H9 (cell line): ENCODE measurements around the gene FXYD6. TPM values are rescaled to one million over a fixed set of nuclear protein-coding genes. Genes with fewer than 3 reads are reported as not detected.
"Not testable (repeated sequence)": the region's sequence is repeated elsewhere in the genome, so short reads cannot be mapped to it uniquely, and the experiment has no call there.

Source experiments
- DNase-seq: peaks from one replicate; pipeline ENCODE4 v3.0.0-alpha.2; 2017
- H2AFZ ChIP-seq: one replicate; pipeline ENCODE4 v1.6.1; 2013; ENCODE audit warnings: mild to moderate bottlenecking, low read length, control low read depth, moderate library complexity
- H2AK5ac ChIP-seq: 2 replicates; pipeline ENCODE4 v1.6.1; 2013; ENCODE audit warnings: low read length, control low read depth, mixed read lengths; ENCODE audit not compliant: insufficient read length
- H2BK120ac ChIP-seq: one replicate; pipeline ENCODE4 v1.6.1; 2013; ENCODE audit warnings: low read depth, mild to moderate bottlenecking, low read length, control low read depth, inconsistent platforms; ENCODE audit not compliant: poor library complexity, severe bottlenecking
- H2BK12ac ChIP-seq: 2 replicates; pipeline ENCODE4 v1.6.1; 2013; ENCODE audit warnings: low read length, control low read depth, mixed read lengths, low read depth; ENCODE audit not compliant: insufficient read length
- H2BK15ac ChIP-seq: 2 replicates; pipeline ENCODE4 v1.6.1; 2013; ENCODE audit warnings: low read depth, low read length, control low read depth
- H2BK20ac ChIP-seq: one replicate; pipeline ENCODE4 v1.6.1; 2013; ENCODE audit warnings: low read depth, mild to moderate bottlenecking, low read length, control low read depth, inconsistent platforms; ENCODE audit not compliant: poor library complexity, severe bottlenecking
- H2BK5ac ChIP-seq: 2 replicates; pipeline ENCODE4 v1.6.1; 2013; ENCODE audit warnings: low read length, control low read depth, mixed read lengths; ENCODE audit not compliant: insufficient read length
- H3K14ac ChIP-seq: 2 replicates; pipeline ENCODE4 v1.6.1; 2013; ENCODE audit warnings: low read length, control low read depth; ENCODE audit not compliant: insufficient read depth
- H3K18ac ChIP-seq: 2 replicates; pipeline ENCODE4 v1.6.1; 2013; ENCODE audit warnings: low read depth, mild to moderate bottlenecking, mixed read lengths, low read length, control low read depth; ENCODE audit not compliant: insufficient read length
- H3K23ac ChIP-seq: 2 replicates; pipeline ENCODE4 v1.6.1; 2013; ENCODE audit warnings: low read length, control low read depth, mixed read lengths, low read depth; ENCODE audit not compliant: insufficient read length
- H3K23me2 ChIP-seq: 2 replicates; pipeline ENCODE4 v1.6.1; 2013; ENCODE audit warnings: low read depth, mild to moderate bottlenecking, mixed read lengths, low read length, control low read depth; ENCODE audit not compliant: insufficient read length, poor library complexity, severe bottlenecking
- H3K27ac ChIP-seq: 2 replicates; pipeline ENCODE4 v1.5.1; 2013; ENCODE audit warnings: low read length, control low read depth, mixed read lengths, low read depth; ENCODE audit not compliant: insufficient read length
- H3K27me3 ChIP-seq: 2 replicates; pipeline ENCODE4 v1.6.1; 2013; ENCODE audit warnings: low read length, control low read depth, inconsistent platforms; ENCODE audit not compliant: insufficient read depth
- H3K4ac ChIP-seq: 2 replicates; pipeline ENCODE4 v1.6.1; 2013; ENCODE audit warnings: low read depth, mild to moderate bottlenecking, control low read depth, inconsistent platforms, low read length, moderate library complexity
- H3K4me1 ChIP-seq: 2 replicates; pipeline ENCODE4 v1.6.1; 2013; ENCODE audit warnings: low read length, control low read depth, inconsistent platforms; ENCODE audit not compliant: insufficient read depth
- H3K4me2 ChIP-seq: 2 replicates; pipeline ENCODE4 v1.6.1; 2013; ENCODE audit warnings: low read length, control low read depth, mixed read lengths; ENCODE audit not compliant: insufficient read length, insufficient read depth
- H3K56ac ChIP-seq: 2 replicates; pipeline ENCODE4 v1.6.1; 2013; ENCODE audit warnings: low read depth, mild to moderate bottlenecking, mixed read lengths, low read length, control low read depth; ENCODE audit not compliant: insufficient read length
- H3K79me1 ChIP-seq: 2 replicates; pipeline ENCODE4 v1.6.1; 2013; ENCODE audit warnings: low read depth, mild to moderate bottlenecking, moderate library complexity, low read length, control low read depth, inconsistent platforms; ENCODE audit not compliant: insufficient read depth, poor library complexity, severe bottlenecking
- H3K79me2 ChIP-seq: 2 replicates; pipeline ENCODE4 v1.6.1; 2013; ENCODE audit warnings: low read length, control low read depth, inconsistent platforms; ENCODE audit not compliant: insufficient read depth
- H3K9ac ChIP-seq: 2 replicates; pipeline ENCODE4 v1.6.1; 2013; ENCODE audit warnings: low read length, control low read depth, mixed read lengths; ENCODE audit not compliant: insufficient read length; ENCODE audit errors: extremely low read depth
- H3K9me3 ChIP-seq: one replicate; pipeline ENCODE4 v1.6.1; 2013; ENCODE audit warnings: low read depth, low read length, inconsistent platforms; ENCODE audit not compliant: control insufficient read depth
- H3T11ph ChIP-seq: one replicate; pipeline ENCODE4 v1.6.1; 2013; ENCODE audit warnings: mild to moderate bottlenecking, low read length, control low read depth, inconsistent platforms
- H4K20me1 ChIP-seq: one replicate; pipeline ENCODE4 v1.6.1; 2013; ENCODE audit not compliant: control insufficient read depth, insufficient read length, insufficient read depth
- H4K5ac ChIP-seq: 2 replicates; pipeline ENCODE4 v1.6.1; 2013; ENCODE audit warnings: low read depth, mild to moderate bottlenecking, mixed read lengths, low read length, control low read depth; ENCODE audit not compliant: insufficient read length
- H4K8ac ChIP-seq: replicated peaks from 2 replicates; pipeline ENCODE4 v1.6.1; 2013; ENCODE audit warnings: low read length, control low read depth, mixed read lengths, low read depth; ENCODE audit not compliant: insufficient read length
- H4K91ac ChIP-seq: 2 replicates; pipeline ENCODE4 v1.6.1; 2013; ENCODE audit warnings: low read depth, mild to moderate bottlenecking, moderate library complexity, mixed read lengths, low read length, control low read depth; ENCODE audit not compliant: insufficient read length
- H3K27ac Mint-ChIP-seq, 3 experiments: 2 replicates in 2 of 3; 3 replicates in 1 of 3; pipeline ENCODE4 v1.8.0; 2020 to 2021; ENCODE audit warnings: mixed read lengths in 3 of 3, mild to moderate bottlenecking in 1 of 3, moderate library complexity in 1 of 3
- H3K27me3 Mint-ChIP-seq: 2 replicates; pipeline ENCODE4 v1.8.0; 2021; ENCODE audit warnings: low read depth, mild to moderate bottlenecking, moderate library complexity, mixed read lengths
- H3K36me3 Mint-ChIP-seq, 3 experiments: 2 replicates in 2 of 3; 3 replicates in 1 of 3; pipeline ENCODE4 v1.8.0; 2020 to 2021; ENCODE audit warnings: low read depth in 3 of 3, mixed read lengths in 3 of 3; ENCODE audit not compliant: insufficient read depth in 1 of 3
- H3K4me1 Mint-ChIP-seq, 2 experiments: 2 replicates each; pipeline ENCODE4 v1.8.0; 2020; ENCODE audit warnings: mixed read lengths in 2 of 2
- H3K4me3 Mint-ChIP-seq, 2 experiments: 2 replicates in 1 of 2; 3 replicates in 1 of 2; pipeline ENCODE4 v1.8.0; 2020 to 2021; ENCODE audit warnings: mild to moderate bottlenecking in 2 of 2, mixed read lengths in 2 of 2, moderate library complexity in 1 of 2
- H3K9me3 Mint-ChIP-seq, 2 experiments: 2 replicates in 1 of 2; 3 replicates in 1 of 2; pipeline ENCODE4 v1.8.0; 2020; ENCODE audit warnings: mild to moderate bottlenecking in 2 of 2, mixed read lengths in 2 of 2, moderate library complexity in 1 of 2
- WGBS: extraction: QIAGEN DNeasy Blood & Tissue Kit; methylation state at CpG from one replicate; pipeline ENCODE4 v1.1.7; 2013; ENCODE audit warnings: missing lambda C conversion rate, low lambda C conversion rate, mixed read lengths; ENCODE audit not compliant: insufficient read length; ENCODE audit errors: extremely low coverage; 5-methylcytosine and 5-hydroxymethylcytosine counted together
- total RNA-seq: library from RNA; stranded (reverse); gene quantifications from 2 replicates; pipeline ENCODE4 v1.2.1, GENCODE V29; 2021
- TF ChIP-seq, protein P1 (sequence below): fragments of 200-600 bp; sonication (generic); conservative IDR thresholded peaks from 3 replicates; pipeline ENCODE4 v1.8.0; 2021; ENCODE audit warnings: antibody characterized with exemption, mild to moderate bottlenecking

FXYD6 gene
- total RNA-seq, 1 experiment from 2014 or later, result 18.3 TPM

DNA sequence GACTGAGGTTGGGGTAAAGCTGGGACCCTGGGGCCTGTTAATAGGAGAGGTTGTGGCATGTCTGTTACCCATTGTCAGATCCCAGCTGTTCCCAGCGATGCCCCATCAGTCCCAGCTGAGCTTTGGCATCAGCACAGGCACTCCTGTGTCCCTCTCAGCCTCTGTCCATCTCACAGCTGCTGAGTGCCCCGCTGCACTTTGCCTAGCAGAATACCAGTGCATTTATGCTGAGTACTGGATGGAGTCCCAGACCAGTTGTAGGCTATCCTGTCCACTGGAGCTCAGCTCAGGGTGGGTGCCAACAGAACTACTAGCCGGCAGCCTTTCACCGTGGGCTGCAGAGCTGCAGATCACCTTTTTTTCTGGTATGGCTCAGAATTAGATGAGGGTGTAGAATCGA is 9.9 kb downstream of the FXYD6 start:
- Histone ChIP-seq H3K23me2 (no peaks in the 10 kb centered on the region), H4K91ac (no peak overlapping the region), H3K79me2 (no peaks in the 10 kb centered on the region), H4K5ac (no peak overlapping the region), H2AK5ac (no peak overlapping the region), H3K18ac (no peak overlapping the region), H3K27ac (no peak overlapping the region), H2BK120ac (no peak overlapping the region), H3K9me3 (no peaks in the 10 kb centered on the region), H3K23ac (no peak overlapping the region), H4K20me1 (no peaks in the 10 kb centered on the region), H3K4ac (no peak overlapping the region), H2BK5ac (no peak overlapping the region), H3K14ac (no peak overlapping the region), H2AFZ (no peak overlapping the region), H3K4me2 (no peak overlapping the region), H3K4me1 (peaks cover 7% of the 10 kb centered on the region; the same call in 1 of the 2 replicates), H2BK15ac (no peak overlapping the region), H2BK20ac (no peak overlapping the region), H4K8ac (no peak overlapping the region), H3K27me3 (no peaks in the 10 kb centered on the region), H3K9ac (no peak overlapping the region), H3K56ac (no peak overlapping the region), H2BK12ac (no peak overlapping the region), H3T11ph (no peak overlapping the region), H3K79me1 (no peaks in the 10 kb centered on the region)
- TF ChIP-seq, protein P1, sequence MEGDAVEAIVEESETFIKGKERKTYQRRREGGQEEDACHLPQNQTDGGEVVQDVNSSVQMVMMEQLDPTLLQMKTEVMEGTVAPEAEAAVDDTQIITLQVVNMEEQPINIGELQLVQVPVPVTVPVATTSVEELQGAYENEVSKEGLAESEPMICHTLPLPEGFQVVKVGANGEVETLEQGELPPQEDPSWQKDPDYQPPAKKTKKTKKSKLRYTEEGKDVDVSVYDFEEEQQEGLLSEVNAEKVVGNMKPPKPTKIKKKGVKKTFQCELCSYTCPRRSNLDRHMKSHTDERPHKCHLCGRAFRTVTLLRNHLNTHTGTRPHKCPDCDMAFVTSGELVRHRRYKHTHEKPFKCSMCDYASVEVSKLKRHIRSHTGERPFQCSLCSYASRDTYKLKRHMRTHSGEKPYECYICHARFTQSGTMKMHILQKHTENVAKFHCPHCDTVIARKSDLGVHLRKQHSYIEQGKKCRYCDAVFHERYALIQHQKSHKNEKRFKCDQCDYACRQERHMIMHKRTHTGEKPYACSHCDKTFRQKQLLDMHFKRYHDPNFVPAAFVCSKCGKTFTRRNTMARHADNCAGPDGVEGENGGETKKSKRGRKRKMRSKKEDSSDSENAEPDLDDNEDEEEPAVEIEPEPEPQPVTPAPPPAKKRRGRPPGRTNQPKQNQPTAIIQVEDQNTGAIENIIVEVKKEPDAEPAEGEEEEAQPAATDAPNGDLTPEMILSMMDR, result no peak
- H3K36me3 Mint-ChIP-seq, result no peaks in the 10 kb centered on the region
- H3K27me3 Mint-ChIP-seq, result peaks cover 6% of the 10 kb centered on the region
- no peak for DNase-seq
- peaks cover 33 to 47% of the 10 kb centered on the region in 2 experiments for H3K4me1 Mint-ChIP-seq
- H3K27ac Mint-ChIP-seq, result no peak overlapping the region
- no peaks in the 10 kb centered on the region for H3K9me3 Mint-ChIP-seq
- no CpG with 5 or more reads among the region's 5 CpGs for WGBS
- no peak overlapping the region for H3K4me3 Mint-ChIP-seq

DNA sequence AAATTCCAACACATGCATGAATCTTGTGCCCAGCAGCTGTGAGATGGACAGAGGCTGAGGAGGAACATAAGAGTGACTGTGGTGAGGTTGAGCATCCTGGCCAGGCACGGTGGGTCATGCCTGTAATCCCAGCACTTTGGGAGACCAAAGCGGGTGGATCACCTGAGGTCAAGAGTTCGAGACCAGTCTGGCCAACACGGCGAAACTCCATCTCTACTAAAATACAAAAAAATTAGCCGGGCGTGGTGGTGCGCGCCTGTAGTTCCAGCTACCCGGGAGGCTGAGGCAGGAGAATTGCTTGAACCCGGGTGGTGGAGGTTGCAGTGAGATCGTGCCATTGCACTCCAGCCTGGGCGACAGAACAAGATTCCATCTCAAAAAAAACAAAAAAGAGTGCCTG is 10.9 kb downstream of the FXYD6 start:
- no CpG with 5 or more reads among the region's 13 CpGs for WGBS
- H3K56ac ChIP-seq, H3K9me3 Mint-ChIP-seq, H3K23me2 ChIP-seq, H3K27ac ChIP-seq, H4K91ac ChIP-seq, H2BK12ac ChIP-seq, H3K4me3 Mint-ChIP-seq, H3K36me3 Mint-ChIP-seq, H4K8ac ChIP-seq, H3K79me1 ChIP-seq, H2BK20ac ChIP-seq, H3K27me3 ChIP-seq, H3K9me3 ChIP-seq, H4K5ac ChIP-seq, H3K4ac ChIP-seq, H3K18ac ChIP-seq, H3K79me2 ChIP-seq, DNase-seq, H2BK5ac ChIP-seq, H2AK5ac ChIP-seq, H2BK15ac ChIP-seq, H2BK120ac ChIP-seq, H3K4me1 ChIP-seq, H3K9ac ChIP-seq, H3K27ac Mint-ChIP-seq, H3K4me2 ChIP-seq, H3K27me3 Mint-ChIP-seq, H3K14ac ChIP-seq, H4K20me1 ChIP-seq, H3T11ph ChIP-seq, H3K23ac ChIP-seq, H2AFZ ChIP-seq: not testable (repeated sequence)
- H3K4me1 Mint-ChIP-seq, result peaks cover 36 to 48% of the 10 kb centered on the region in 2 experiments
